Airway epithelial cell (primary cell): Measurements from ENCODE around the gene MT1F. TPM values are rescaled to one million over a fixed set of nuclear protein-coding genes. Genes with fewer than 3 reads are reported as not detected.

Experiments used
- total RNA-seq: library from RNA; depleted of rRNA; stranded (reverse); fragments of >200 nt; gene quantifications from 2 replicates; pipeline ENCODE4 v1.2.3, GENCODE V29; 2015

MT1F gene
- total RNA-seq, result 1.5 and 6.8 TPM in 2 replicates

GRCh38 chr16:56657555-56658326 lies at the start of gene MT1F:
MT1F (plus strand) TSS chr16:56657959; CDS start chr16:56658059, 100 bp downstream.

GRCh38 chr16:56608043-56608875 lies 49.5 kb upstream of the MT1F start, which contains the start of gene MT2A:
MT2A (plus strand) TSS chr16:56608584; CDS start chr16:56608656, 72 bp downstream.

DNA sequence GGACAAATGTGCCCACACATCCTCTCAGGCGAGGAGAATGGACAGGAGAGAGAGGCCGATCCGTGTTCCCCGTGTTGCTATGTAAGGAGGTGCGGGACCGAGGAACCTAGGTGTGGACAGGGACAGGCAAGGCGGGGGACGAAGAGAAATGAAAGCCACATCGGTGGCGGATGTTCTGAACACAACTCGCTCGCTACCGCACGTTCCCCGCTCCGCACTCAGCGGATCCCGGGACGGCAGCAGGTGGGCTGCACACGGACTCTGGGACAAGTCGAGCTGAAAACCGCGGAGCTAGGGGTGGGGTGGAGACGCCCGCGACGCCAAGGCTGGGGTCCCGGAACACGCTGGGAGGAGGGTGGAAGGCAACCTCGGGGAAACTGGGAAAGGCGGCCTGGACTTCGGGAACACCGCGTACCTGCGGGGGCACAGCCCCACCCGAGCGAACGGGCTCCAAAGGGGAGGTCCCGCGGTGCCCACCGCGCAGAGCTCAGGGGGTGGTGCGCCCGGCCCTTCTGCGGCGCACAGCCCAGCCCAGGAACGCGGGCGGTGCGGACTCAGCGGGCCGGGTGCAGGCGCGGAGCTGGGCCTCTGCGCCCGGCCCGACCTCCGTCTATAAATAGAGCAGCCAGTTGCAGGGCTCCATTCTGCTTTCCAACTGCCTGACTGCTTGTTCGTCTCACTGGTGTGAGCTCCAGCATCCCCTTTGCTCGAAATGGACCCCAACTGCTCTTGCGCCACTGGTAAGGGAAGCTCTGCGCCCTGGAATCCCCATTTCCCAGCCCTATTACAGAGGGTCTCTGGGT lies 32.4 kb upstream of the MT1F start, which contains the start of gene MT1E:
Gene MT1E (plus strand): TSS at position 642 of the 803 bp plus-strand sequence. CDS start 71 bp downstream, at position 713.

DNA sequence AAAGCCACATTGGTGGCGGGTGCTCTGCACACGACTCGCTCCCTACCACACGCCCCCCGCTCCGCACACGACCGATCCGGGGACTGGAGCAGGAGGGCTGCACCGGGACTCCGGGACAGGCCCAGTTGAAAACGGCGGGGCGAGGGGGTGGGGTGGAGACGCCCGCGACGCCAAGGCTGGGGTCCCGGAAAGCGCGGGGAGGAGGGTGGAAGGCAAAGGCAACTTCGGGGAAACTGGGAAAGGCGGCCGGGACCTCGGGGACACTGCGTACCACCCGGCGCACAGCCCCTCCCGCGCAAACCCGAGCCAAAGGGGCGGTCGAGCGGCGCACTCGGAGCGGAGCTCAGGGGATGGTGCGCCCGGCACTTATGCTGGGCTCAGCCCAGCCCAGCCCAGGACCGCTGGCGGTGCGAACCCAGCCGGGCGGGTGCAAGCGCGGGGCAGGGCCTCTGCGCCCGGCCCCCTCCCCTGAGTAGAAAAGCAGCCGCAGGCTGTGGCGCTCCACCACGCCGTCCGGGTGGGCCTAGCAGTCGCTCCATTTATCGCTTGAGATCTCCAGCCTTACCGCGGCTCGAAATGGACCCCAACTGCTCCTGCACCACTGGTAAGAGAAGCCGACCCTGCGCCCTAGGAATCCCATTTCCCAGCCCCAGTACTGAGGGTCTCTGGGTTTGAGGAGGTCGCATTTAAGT lies 25.5 kb upstream of the MT1F start, which contains the start of gene MT1M:
Gene MT1M (plus strand): TSS at position 504 of the 692 bp plus-strand sequence. CDS start 73 bp downstream, at position 577.

GRCh38 chr16:56637814-56638750 lies 19.7 kb upstream of the MT1F start, which contains the start of gene MT1A:
MT1A (plus strand) TSS chr16:56638666; CDS start chr16:56638739, 73 bp downstream.

GRCh38 chr16:56651586-56651985 lies 6.2 kb upstream of the MT1F start, which contains the start of gene MT1B:
MT1B (plus strand) TSS chr16:56651886; CDS start chr16:56651954, 68 bp downstream.

GRCh38 chr16:56667581-56668571 lies 10.1 kb downstream of the MT1F start, which contains the start of gene MT1G:
MT1G (minus strand) TSS chr16:56668065; CDS start chr16:56667993, 72 bp downstream.

DNA sequence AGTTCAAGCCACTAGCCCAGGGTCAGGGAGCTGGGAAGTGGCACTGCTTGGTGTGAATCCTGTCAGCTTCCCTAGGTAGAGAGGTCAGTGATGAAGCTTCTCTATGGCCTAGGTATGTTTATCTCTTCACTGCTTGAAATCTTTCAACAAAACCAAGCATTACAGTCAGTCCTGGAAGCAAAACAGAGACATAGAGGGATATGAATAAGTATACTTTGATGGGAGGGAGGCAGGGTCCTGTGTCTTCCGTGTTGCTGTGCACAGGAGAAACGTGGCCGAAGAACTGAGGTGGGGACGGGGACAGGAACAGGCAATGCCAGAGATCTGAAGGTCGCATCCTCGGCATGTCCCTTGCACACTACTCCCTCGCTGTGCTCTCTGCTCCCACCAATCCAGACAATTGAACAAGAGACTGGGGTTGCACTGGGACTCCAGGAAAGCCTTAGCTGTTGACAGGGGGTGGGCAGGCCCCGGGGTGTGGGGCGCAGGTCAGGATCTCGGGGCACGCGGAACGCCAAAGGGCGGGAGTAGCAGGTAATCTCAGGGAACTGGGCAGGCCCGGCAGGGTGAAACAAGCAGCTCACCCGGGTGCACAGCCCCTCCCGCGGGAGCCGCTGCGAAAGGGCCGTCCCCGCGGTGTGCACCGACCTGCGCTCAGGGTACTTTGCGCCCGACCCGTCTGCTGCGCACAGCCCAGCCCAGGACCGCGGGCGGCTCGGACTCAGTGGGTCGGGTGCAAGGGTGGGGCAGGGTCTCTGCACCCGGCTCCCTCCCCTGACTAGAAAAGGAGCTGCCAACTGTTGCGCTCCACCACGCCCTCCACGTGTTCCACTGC lies 11.5 kb downstream of the MT1F start, which contains the start of gene MT1H:
Gene MT1H (plus strand): TSS at position 810 of the 835 bp plus-strand sequence. CDS start 71 bp downstream, outside the sequence.

GRCh38 chr16:56681939-56682702 lies 24.4 kb downstream of the MT1F start, which contains the start of gene MT1X:
MT1X (plus strand) TSS chr16:56682470; CDS start chr16:56682541, 71 bp downstream.

Other genes starting within 250 kb of the MT1F start
- 107 and 112 TPM in 2 replicates for gene AMFR, start 232.4 kb upstream of the MT1F start, total RNA-seq
- 63.7 and 67.4 TPM in 2 replicates for gene NUDT21, start 206.6 kb upstream of the MT1F start, total RNA-seq
- gene OGFOD1, start 206.4 kb upstream of the MT1F start, total RNA-seq, result 49.7 and 62.8 TPM in 2 replicates
- 29.3 and 35.9 TPM in 2 replicates for gene BBS2, start 137.9 kb upstream of the MT1F start, total RNA-seq
- not detected in 2 replicates for gene MT4, start 92.9 kb upstream of the MT1F start, total RNA-seq
- gene MT3, start 68.4 kb upstream of the MT1F start, total RNA-seq, result not detected in 2 replicates
- 602 and 1,004 TPM in 2 replicates for gene MT2A, start 49.4 kb upstream of the MT1F start, total RNA-seq
- 367 and 549 TPM in 2 replicates for gene MT1E, start 32.2 kb upstream of the MT1F start, total RNA-seq
- gene MT1M, start 25.3 kb upstream of the MT1F start, total RNA-seq, result not detected in 2 replicates
- gene MT1A, start 19.3 kb upstream of the MT1F start, total RNA-seq, result not detected in 2 replicates
- gene MT1B, start 6.1 kb upstream of the MT1F start, total RNA-seq, result not detected in 2 replicates
- gene MT1G, start 10.1 kb downstream of the MT1F start, total RNA-seq, result 1.1 TPM in 1 of 2 replicates, not detected in the other
- gene MT1H, start 11.9 kb downstream of the MT1F start, total RNA-seq, result not detected in 2 replicates
- 1,022 and 1,842 TPM in 2 replicates for gene MT1X, start 24.5 kb downstream of the MT1F start, total RNA-seq
- 52.4 and 72.1 TPM in 2 replicates for gene NUP93, start 72.2 kb downstream of the MT1F start, total RNA-seq
- gene SLC12A3, start 207.2 kb downstream of the MT1F start, total RNA-seq, result not detected in 2 replicates